ENCODE data around the gene FAIM2. TPM values are rescaled to one million over a fixed set of nuclear protein-coding genes. Genes with fewer than 3 reads are reported as not detected.

The FAIM2 gene
- total RNA-seq, 1 donor from 2014 or later = 0.47 TPM

DNA sequence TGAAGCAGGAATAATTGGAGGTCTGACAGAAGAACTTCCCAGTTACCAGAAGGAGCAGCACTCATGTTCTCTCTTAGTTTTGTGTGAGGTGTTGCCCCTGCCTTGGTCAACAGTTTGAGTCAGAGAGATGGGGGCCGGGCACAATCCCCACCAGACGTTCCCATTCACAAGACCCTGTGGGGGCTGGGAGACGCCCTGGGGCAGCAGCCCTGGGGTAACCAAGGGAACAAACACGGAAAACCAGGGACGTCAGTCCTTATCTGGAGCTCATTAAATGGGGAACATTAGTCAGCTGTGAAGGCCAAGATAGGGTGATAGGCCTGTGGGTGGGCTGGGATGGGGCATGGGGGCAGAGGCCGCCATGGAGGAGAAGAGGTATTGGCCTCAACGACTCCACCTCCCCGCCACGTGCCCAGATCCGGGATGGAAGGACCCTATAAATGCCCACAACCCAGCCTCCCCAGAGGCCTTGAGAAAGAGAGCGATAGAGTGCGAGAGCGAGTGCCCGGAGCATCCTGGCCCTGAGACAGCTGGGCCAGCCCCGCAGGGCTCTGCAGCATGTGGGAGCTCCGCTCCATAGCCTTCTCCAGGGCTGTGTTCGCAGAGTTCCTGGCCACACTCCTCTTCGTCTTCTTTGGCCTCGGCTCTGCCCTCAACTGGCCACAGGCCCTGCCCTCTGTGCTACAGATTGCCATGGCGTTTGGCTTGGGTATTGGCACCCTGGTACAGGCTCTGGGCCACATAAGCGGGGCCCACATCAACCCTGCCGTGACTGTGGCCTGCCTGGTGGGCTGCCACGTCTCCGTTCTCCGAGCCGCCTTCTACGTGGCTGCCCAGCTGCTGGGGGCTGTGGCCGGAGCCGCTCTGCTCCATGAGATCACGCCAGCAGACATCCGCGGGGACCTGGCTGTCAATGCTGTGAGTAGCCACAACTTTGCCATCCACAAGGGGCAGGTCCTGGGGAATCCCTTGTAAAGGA is 46.9 kb upstream of the FAIM2 start, which contains the start of gene AQP2:
Gene AQP2, plus strand, starts transcription at position 465 of the 979 bp plus-strand sequence. Its CDS starts 94 bp downstream, at position 559.
- Mint-ChIP-seq H3K36me3 (ENCODE audit: low read depth) (no peaks in the 10 kb centered on the region), H3K9me3 (ENCODE audit: low read depth) (no peaks in the 10 kb centered on the region), H3K27me3 (ENCODE audit: low read depth) (no peaks in the 10 kb centered on the region), H3K4me1 (ENCODE audit: low read depth) (peaks cover 6% of the 10 kb centered on the region), H3K27ac (ENCODE audit: unreplicated experiment) (no peak within 1 kb of the TSS), H3K4me3 (ENCODE audit: unreplicated experiment) (no peak within 1 kb of the TSS)
- DNase-seq (ENCODE audit: low spot score) = no peak
- TF ChIP-seq, protein P1, sequence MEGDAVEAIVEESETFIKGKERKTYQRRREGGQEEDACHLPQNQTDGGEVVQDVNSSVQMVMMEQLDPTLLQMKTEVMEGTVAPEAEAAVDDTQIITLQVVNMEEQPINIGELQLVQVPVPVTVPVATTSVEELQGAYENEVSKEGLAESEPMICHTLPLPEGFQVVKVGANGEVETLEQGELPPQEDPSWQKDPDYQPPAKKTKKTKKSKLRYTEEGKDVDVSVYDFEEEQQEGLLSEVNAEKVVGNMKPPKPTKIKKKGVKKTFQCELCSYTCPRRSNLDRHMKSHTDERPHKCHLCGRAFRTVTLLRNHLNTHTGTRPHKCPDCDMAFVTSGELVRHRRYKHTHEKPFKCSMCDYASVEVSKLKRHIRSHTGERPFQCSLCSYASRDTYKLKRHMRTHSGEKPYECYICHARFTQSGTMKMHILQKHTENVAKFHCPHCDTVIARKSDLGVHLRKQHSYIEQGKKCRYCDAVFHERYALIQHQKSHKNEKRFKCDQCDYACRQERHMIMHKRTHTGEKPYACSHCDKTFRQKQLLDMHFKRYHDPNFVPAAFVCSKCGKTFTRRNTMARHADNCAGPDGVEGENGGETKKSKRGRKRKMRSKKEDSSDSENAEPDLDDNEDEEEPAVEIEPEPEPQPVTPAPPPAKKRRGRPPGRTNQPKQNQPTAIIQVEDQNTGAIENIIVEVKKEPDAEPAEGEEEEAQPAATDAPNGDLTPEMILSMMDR (IDR thresholded peaks at IDR 0.05) = no peak

DNA sequence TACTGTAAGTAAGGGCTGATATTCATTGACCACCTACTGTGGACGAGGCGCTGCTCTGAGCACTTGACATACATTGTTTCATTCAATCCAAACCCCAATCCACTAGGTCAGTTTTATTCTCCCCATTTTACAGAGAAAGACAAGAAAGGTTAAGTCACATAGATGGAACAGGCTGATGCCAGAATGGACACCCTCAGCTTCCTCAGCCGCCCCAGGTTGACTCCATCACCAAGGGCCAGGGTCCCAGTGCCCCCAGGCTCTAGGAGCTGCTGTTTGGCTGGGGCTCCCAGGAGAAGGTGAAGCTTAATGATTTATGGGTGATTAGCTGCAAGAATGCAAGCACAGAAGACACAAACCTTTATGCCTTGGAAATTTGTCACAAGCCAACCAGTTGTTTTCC is 46.2 kb upstream of the FAIM2 start:
- Mint-ChIP-seq H3K27me3 (ENCODE audit: low read depth) (no peaks in the 10 kb centered on the region), H3K4me3 (ENCODE audit: unreplicated experiment) (no peak overlapping the region), H3K4me1 (ENCODE audit: low read depth) (peaks cover 12% of the 10 kb centered on the region), H3K36me3 (ENCODE audit: low read depth) (no peaks in the 10 kb centered on the region), H3K9me3 (ENCODE audit: low read depth) (no peaks in the 10 kb centered on the region), H3K27ac (ENCODE audit: unreplicated experiment) (no peak overlapping the region)
- TF ChIP-seq, protein P1 (IDR thresholded peaks at IDR 0.05) = no peak
- no peak for DNase-seq (ENCODE audit: low spot score)

DNA sequence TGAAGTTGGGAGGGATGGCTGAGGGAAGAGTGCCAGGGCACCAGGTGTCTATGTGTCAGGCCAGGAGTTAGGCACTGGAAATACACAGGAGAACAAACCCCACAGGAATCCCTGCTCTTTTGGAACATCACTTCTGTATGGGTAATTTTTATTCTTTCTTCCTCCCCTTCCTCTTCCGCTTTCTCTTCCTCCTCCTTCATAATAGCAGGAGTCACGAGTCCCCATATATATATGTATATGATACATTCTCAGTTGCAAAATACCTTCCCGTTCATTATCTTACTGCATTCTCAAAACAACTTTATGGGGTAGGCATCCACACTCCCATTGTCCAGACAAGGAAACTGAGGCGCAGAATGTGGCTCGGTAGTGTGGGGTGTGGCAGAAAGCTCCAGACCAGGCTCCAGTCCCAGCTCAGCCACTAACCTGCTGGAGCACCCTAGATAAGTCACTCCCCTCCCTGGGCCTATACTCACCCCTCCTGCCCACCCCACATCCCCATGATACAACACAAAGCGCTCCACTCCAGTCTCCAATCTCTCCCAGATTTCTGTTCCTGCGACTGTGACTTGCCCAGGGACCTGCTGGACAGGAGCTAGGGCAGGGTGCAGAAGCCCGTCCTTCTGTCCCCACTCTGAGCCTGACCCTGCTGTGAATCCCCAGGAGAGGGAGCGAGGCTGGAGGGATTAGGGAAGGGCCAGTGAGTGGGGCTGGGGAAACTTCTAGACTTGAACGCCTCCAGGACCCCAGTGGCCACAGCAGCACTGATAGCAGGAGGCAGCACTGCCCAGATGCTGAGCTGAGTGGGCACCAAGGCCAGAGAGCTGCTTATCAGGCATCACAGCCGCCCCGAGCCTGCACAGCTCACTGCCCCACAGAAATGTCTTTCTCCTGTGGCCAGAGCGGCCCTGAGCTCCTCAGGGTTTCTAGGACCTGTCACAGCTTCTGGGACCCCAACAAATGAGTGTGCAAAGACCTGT is 45.5 kb upstream of the FAIM2 start:
- Mint-ChIP-seq H3K27me3 (ENCODE audit: low read depth) (no peaks in the 10 kb centered on the region), H3K4me1 (ENCODE audit: low read depth) (peaks cover 12% of the 10 kb centered on the region), H3K36me3 (ENCODE audit: low read depth) (no peaks in the 10 kb centered on the region), H3K4me3 (ENCODE audit: unreplicated experiment) (no peak overlapping the region), H3K9me3 (ENCODE audit: low read depth) (no peaks in the 10 kb centered on the region), H3K27ac (ENCODE audit: unreplicated experiment) (no peak overlapping the region)
- DNase-seq (ENCODE audit: low spot score) = no peak
- TF ChIP-seq, protein P1 (IDR thresholded peaks at IDR 0.05) = no peak

DNA sequence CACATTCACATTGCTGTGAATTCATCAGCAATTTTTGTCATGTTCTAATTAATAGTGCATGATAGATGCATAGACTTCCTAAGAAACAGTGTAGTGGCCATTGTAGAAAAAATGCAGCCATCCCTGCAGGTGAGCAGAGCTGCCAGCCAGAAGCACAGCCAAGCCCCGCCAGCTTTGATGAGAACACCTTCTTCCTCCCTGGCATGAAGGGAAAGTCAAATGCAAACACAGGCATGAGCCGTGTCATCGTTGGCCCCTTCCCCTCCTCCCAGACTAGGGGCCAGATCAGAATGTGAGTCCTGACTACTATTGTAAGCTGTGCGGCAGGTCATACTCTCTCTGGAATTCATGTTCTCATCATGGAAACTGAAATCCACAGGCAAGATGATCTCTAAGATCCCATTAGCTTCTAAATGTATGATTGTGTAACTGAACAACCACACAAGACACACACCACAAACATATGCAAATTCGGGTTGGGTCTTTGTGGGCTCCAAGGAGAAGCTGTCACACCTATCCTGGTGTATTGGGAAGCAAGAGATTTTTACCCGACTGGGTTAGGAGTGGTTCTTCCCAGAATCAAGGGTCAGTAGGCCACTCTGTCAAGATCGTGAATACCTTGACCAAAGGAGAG is 44.0 kb upstream of the FAIM2 start:
- Mint-ChIP-seq H3K9me3 (ENCODE audit: low read depth) (no peaks in the 10 kb centered on the region), H3K4me1 (ENCODE audit: low read depth) (peaks cover 12% of the 10 kb centered on the region), H3K27ac (ENCODE audit: unreplicated experiment) (no peak overlapping the region), H3K36me3 (ENCODE audit: low read depth) (no peaks in the 10 kb centered on the region), H3K27me3 (ENCODE audit: low read depth) (no peaks in the 10 kb centered on the region), H3K4me3 (ENCODE audit: unreplicated experiment) (no peak overlapping the region)
- no peak for DNase-seq (ENCODE audit: low spot score)
- TF ChIP-seq, protein P1 (IDR thresholded peaks at IDR 0.05) = no peak

Data from chondrocyte (in vitro differentiated cells).